ENCODE results near the gene AK9. TPM values are rescaled to one million over a fixed set of nuclear protein-coding genes. Genes with fewer than 3 reads are reported as not detected.

AK9 gene
- total and polyA plus RNA-seq, 2 of the 8 experiments (the other 6 are each of a cell fraction or from before 2014, with no cell fraction given), result 1.8 to 2.2 TPM

- TF ChIP-seq CTCF (IDR thresholded peaks at IDR 0.05; ENCODE audit: control extremely low read depth in 1 of 3, insufficient read depth in 1 of 3, low read depth in 1 of 3, low read length in 3 of 3), result no peak
- no peak for TF ChIP-seq EZH2 (IDR thresholded peaks at IDR 0.05; ENCODE audit: low read depth, low read length, severe bottlenecking)
Observed at GRCh38 chr6:109478222-109478805, 212.7 kb downstream of the AK9 start (continued).
